H1 (cell line): ENCODE measurements around the gene TMEM106C. TPM values are rescaled to one million over a fixed set of nuclear protein-coding genes. Genes with fewer than 3 reads are reported as not detected.

Experiments
- RXRA ChIP-seq: IDR thresholded peaks from 2 replicates; pipeline ENCODE4 v1.6.1; 2011; ENCODE audit warnings: low read depth, mild to moderate bottlenecking, low read length, moderate library complexity; ENCODE audit not compliant: insufficient read depth
- polyA plus RNA-seq, 7 experiments: library from polyadenylated mRNA; depleted of rRNA in 3 of 7; stranded (reverse) in 5 of 7; unstranded in 2 of 7; fragments of >200 nt in 5 of 7; fragments of 200-250 nt in 2 of 7; gene quantifications; 1 replicate in 5 of 7; 2 replicates in 1 of 7; 4 replicates in 1 of 7; pipeline versions ENCODE4 v1.2.1 to v1.2.3, GENCODE V29; 2011 to 2013; ENCODE audit warnings: missing spikeins in 2 of 7, mixed read lengths in 2 of 7
- total RNA-seq: library from RNA; stranded (reverse); fragmentation: NEBNext Ultra II Directional; extraction: Animal tissue kit (Norgen Biotek cat#: 25700); gene quantifications from 2 replicates; pipeline ENCODE4 v1.2.1, GENCODE V29; 2021
- TF ChIP-seq, protein P1 (sequence below): IDR thresholded peaks from 2 replicates; pipeline ENCODE4 v1.6.1; 2011; ENCODE audit warnings: low read length, improper control_type of control experiment

TMEM106C gene
- total and polyA plus RNA-seq, 2 of the 8 experiments (the other 6 are each of a cell fraction or from before 2014, with no cell fraction given), result 36.6 to 45.3 TPM

DNA sequence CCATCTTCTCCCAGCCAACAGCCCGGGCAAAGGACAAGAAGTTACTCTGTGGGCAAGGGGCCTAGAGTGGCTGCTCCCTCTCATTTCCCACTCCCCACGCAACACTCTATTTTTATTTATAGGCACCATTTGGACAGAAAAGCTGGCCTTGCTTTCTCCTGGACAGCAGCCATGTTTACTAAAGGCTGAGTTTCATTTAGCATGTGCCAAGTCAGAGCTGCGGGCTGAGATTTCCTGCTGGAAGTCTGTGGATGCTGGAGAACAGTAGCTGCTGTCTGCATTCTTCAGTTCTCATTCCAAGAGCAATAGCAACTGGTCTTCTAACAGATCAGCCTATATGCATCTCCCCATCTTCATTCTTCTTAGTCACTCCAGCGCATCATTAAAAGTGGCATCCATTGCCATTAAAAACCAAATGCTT lies 32.6 kb downstream of the TMEM106C start (continued):
- TF ChIP-seq, protein P1, sequence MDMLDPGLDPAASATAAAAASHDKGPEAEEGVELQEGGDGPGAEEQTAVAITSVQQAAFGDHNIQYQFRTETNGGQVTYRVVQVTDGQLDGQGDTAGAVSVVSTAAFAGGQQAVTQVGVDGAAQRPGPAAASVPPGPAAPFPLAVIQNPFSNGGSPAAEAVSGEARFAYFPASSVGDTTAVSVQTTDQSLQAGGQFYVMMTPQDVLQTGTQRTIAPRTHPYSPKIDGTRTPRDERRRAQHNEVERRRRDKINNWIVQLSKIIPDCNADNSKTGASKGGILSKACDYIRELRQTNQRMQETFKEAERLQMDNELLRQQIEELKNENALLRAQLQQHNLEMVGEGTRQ, result no peak
- no peak for TF ChIP-seq RXRA
